GM18873 (cell line): ENCODE measurements around the gene GLI3.

Experiments
- ATAC-seq: cut with Tn5 transposase; IDR thresholded peaks from one replicate; pipeline ENCODE4 v1.9.1; 2021; ENCODE audit warnings: mild to moderate bottlenecking, moderate library complexity, moderate number of reproducible peaks; ENCODE audit not compliant: unreplicated experiment, low FRiP score

Gene GLI3

GRCh38 chr7:42152329-42153205 is 84.4 kb downstream of the GLI3 start:
- ATAC-seq, result no peak

- ATAC-seq, result no peak
Measured at GRCh38 chr7:42151309-42151708, 85.7 kb downstream of the GLI3 start.

- no peak for ATAC-seq
Measured at GRCh38 chr7:42145539-42145938, 91.5 kb downstream of the GLI3 start.

GRCh38 chr7:42144604-42145003 is 92.4 kb downstream of the GLI3 start:
- ATAC-seq, result no peak

GRCh38 chr7:42143711-42144600 is 93.1 kb downstream of the GLI3 start:
- ATAC-seq, result no peak

GRCh38 chr7:42142089-42142488 is 94.9 kb downstream of the GLI3 start:
- ATAC-seq, result no peak

- no peak for ATAC-seq
Measured at GRCh38 chr7:42139751-42140150, 97.3 kb downstream of the GLI3 start.

GRCh38 chr7:42138691-42139090 is 98.3 kb downstream of the GLI3 start:
- ATAC-seq, result no peak

- ATAC-seq, result no peak
Measured at GRCh38 chr7:42137941-42138340, 99.1 kb downstream of the GLI3 start.

GRCh38 chr7:42137431-42137830 is 99.6 kb downstream of the GLI3 start:
- ATAC-seq, result no peak

- ATAC-seq, result no peak
Measured at GRCh38 chr7:42135728-42136127, 101.3 kb downstream of the GLI3 start.

GRCh38 chr7:42134276-42134876 is 102.6 kb downstream of the GLI3 start:
- ATAC-seq, result no peak

- no peak for ATAC-seq
Measured at GRCh38 chr7:42133321-42133720, 103.7 kb downstream of the GLI3 start.

- no peak for ATAC-seq
Measured at GRCh38 chr7:42128703-42129102, 108.3 kb downstream of the GLI3 start.

- ATAC-seq, result no peak
Measured at GRCh38 chr7:42127232-42127622, 109.8 kb downstream of the GLI3 start.

- ATAC-seq, result no peak
Measured at GRCh38 chr7:42126475-42127231, 110.4 kb downstream of the GLI3 start.

- no peak for ATAC-seq
Measured at GRCh38 chr7:42125321-42125720, 111.7 kb downstream of the GLI3 start.

- ATAC-seq, result no peak
Measured at GRCh38 chr7:42123716-42124115, 113.3 kb downstream of the GLI3 start.

- ATAC-seq, result no peak
Measured at GRCh38 chr7:42120191-42120590, 116.8 kb downstream of the GLI3 start.

GRCh38 chr7:42117201-42117600 is 119.8 kb downstream of the GLI3 start:
- ATAC-seq, result no peak
